SKM-1 treated with dmso at 0.1 percent for 144 hours (cell line): ENCODE measurements around the gene DMKN.

Experiments used
- DNase-seq: peaks from one replicate; lab custom pipeline; 2025; ENCODE audit not compliant: unreplicated experiment; lab: John Stamatoyannopoulos, UW

The DMKN gene

GRCh38 chr19:35513628-35514281, at the start of gene DMKN:
Gene DMKN, minus strand, starts transcription at chr19:35513649. Its CDS starts 174 bp downstream, at chr19:35513475.
- DNase-seq = no peak

GRCh38 chr19:35562776-35563175, 49.3 kb upstream of the DMKN start:
- DNase-seq = no peak

- DNase-seq = no peak
Observed at GRCh38 chr19:35562336-35562735, 48.9 kb upstream of the DMKN start.

GRCh38 chr19:35561436-35561835, 48.0 kb upstream of the DMKN start:
- DNase-seq = no peak

- no peak for DNase-seq
Observed at GRCh38 chr19:35560677-35561076, 47.2 kb upstream of the DMKN start.

- no peak for DNase-seq
Observed at GRCh38 chr19:35560271-35560670, 46.8 kb upstream of the DMKN start.

- no peak for DNase-seq
Observed at GRCh38 chr19:35559781-35560180, 46.3 kb upstream of the DMKN start.

- DNase-seq = no peak
Observed at GRCh38 chr19:35559281-35559659, 45.8 kb upstream of the DMKN start.

GRCh38 chr19:35558400-35559280, 45.2 kb upstream of the DMKN start:
- no peak for DNase-seq

GRCh38 chr19:35557539-35558399, 44.3 kb upstream of the DMKN start:
- DNase-seq = no peak

GRCh38 chr19:35556846-35557538, 43.5 kb upstream of the DMKN start:
- DNase-seq = no peak

- no peak for DNase-seq
Observed at GRCh38 chr19:35556025-35556590, 42.7 kb upstream of the DMKN start.

GRCh38 chr19:35555301-35556005, 42.0 kb upstream of the DMKN start:
- no peak for DNase-seq

GRCh38 chr19:35554076-35554475, 40.6 kb upstream of the DMKN start:
- DNase-seq = no peak

GRCh38 chr19:35553385-35554000, 40.0 kb upstream of the DMKN start:
- DNase-seq = no peak

- no peak for DNase-seq
Observed at GRCh38 chr19:35552534-35553384, 39.3 kb upstream of the DMKN start.

- no peak for DNase-seq
Observed at GRCh38 chr19:35551091-35551810, 37.8 kb upstream of the DMKN start.
